ACC112 (cell line): ENCODE measurements around the gene NF1.
A peak's percentile ranks its signal among the peaks of the same experiment; 100 is the strongest.
"Not testable (repeated sequence)": the region's sequence is repeated elsewhere in the genome, so short reads cannot be mapped to it uniquely, and the experiment has no call there.

Experiments used
- H2AFZ ChIP-seq: fragments of 200-600 bp; sonication (generic); one replicate; pipeline ENCODE4 v1.6.0; 2017; ENCODE audit warnings: antibody characterized with exemption, low read length; ENCODE audit not compliant: unreplicated experiment
- H3K27ac ChIP-seq: fragments of 200-600 bp; sonication (generic); 2 replicates; pipeline ENCODE4 v1.5.1; 2014; ENCODE audit warnings: low read depth, mild to moderate bottlenecking, antibody characterized with exemption, low read length, moderate library complexity
- H3K27me3 ChIP-seq: fragments of 200-600 bp; sonication (generic); 2 replicates; pipeline ENCODE4 v1.6.1; 2014; ENCODE audit warnings: mild to moderate bottlenecking, antibody characterized with exemption, low read length, moderate library complexity, mixed read lengths; ENCODE audit not compliant: insufficient read depth
- H3K36me3 ChIP-seq: fragments of 200-600 bp; sonication (generic); 2 replicates; pipeline ENCODE4 v1.6.1; 2016; ENCODE audit warnings: mild to moderate bottlenecking, antibody characterized with exemption, low read length, moderate library complexity, mixed read lengths; ENCODE audit not compliant: insufficient read depth
- H3K4me1 ChIP-seq: fragments of 200-600 bp; sonication (generic); one replicate; pipeline ENCODE4 v1.6.1; 2016; ENCODE audit warnings: low read length, mixed read lengths; ENCODE audit not compliant: insufficient read depth, unreplicated experiment, control insufficient read depth
- H3K4me3 ChIP-seq: fragments of 200-600 bp; sonication (generic); 2 replicates; pipeline ENCODE4 v1.5.1; 2014; ENCODE audit warnings: mild to moderate bottlenecking, low read depth, low read length
- H3K79me2 ChIP-seq: fragments of 200-600 bp; sonication (generic); one replicate; pipeline ENCODE4 v1.6.0; 2016; ENCODE audit warnings: low read length; ENCODE audit not compliant: control insufficient read depth, unreplicated experiment, insufficient read depth

NF1 gene

DNA sequence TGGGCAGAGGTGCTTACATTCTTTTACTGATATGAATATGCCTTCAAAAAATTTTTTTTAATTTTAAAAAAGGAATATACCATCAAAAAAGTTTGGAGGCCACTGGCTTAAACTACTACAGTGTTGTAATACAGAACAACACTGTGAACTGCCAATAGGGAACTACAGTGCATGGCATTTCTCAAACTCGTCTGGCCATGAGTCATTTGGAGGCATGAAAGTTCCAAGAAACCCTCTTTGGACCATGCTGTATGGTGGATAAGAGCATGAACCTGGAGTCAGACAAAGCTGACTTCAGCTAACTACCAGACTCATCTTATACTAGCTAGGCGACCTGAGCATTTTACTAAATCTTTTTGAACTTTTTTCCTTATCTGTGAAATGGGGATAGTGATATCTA lies 9.2 kb upstream of the NF1 start:
- no peak overlapping the region for H2AFZ ChIP-seq
- no peak overlapping the region for H3K27ac ChIP-seq

DNA sequence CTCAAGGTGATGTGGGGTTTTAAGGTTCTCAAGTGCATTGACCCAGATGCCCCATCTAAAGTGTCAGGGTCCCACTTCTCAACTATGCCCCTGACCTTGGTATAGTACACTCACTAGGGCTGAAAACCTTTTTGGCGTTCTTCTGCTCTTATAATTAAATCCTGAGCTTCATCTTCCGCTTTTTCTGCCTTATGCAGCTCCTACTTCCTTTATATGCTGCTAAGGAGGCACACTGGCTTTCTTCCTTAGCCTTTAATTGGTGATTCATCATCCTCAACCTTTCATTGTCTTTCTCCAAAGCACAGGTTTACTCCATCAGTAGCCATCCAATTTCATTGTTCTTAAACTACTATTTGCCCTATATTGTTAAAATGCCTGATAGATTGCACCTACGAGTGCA lies 5.3 kb upstream of the NF1 start:
- Histone ChIP-seq H3K27me3 (no peaks in the 10 kb centered on the region), H3K27ac (no peak overlapping the region), H2AFZ (no peak overlapping the region), H3K4me1 (no peaks in the 10 kb centered on the region), H3K79me2 (no peaks in the 10 kb centered on the region), H3K36me3 (no peaks in the 10 kb centered on the region), H3K4me3 (no peak overlapping the region)

More for the DNA sequence above, 9.2 kb upstream of the NF1 start:
- Histone ChIP-seq H3K36me3 (no peaks in the 10 kb centered on the region), H3K79me2 (no peaks in the 10 kb centered on the region), H3K4me1 (no peaks in the 10 kb centered on the region), H3K4me3 (no peak overlapping the region), H3K27me3 (no peaks in the 10 kb centered on the region)

DNA sequence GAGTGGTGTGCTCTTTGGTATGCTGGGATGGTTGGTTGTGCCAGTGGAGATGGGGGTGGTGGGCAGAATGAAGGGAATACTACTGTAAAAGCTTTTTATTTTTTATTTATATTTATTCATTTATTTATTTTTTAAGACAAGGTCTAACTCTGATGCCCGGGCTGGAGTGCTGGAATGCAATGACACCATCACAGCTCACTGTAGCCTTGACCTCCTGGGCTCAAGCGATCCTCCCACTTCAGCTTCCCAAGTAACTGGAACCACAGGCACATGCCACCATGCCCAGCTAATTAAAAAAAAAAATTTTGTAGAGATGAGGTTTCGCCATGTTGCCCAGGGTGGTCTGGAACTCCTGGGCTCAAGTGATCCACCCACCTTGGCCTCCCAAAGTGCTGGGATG lies 4.1 kb upstream of the NF1 start:
- not testable (repeated sequence) for H3K4me1 ChIP-seq, H3K36me3 ChIP-seq, H3K27me3 ChIP-seq, H2AFZ ChIP-seq, H3K27ac ChIP-seq, H3K79me2 ChIP-seq, H3K4me3 ChIP-seq

DNA sequence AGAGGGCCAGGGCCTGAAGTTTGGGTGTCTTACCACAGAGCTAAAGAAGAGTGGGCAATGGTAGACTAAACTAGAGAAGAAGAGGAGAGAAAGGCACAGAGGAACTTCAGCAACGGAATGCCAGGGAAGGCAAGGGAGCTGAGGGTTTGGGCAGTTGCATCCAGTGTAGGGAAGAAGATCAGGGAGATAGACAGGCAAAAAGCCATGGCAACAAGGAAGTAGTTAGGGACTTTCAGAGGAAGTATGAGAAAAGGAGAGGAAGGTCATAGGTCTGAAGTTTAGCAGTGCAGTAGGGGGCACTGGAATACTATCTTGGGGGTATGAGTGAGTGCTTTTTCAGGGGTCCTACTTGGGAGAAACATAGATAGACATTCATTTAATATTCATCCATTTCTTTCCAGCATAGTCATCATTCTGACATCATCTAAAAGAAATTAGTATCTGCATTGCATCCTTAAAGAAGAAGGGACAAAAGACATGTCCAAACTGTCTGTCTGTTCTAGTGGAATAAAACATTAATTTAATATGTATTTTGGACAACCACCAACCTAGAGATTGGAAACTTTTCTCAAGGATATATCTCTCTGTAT lies 2.2 kb upstream of the NF1 start:
- Histone ChIP-seq H2AFZ (no peak overlapping the region), H3K27ac (no peak overlapping the region), H3K36me3 (no peaks in the 10 kb centered on the region), H3K4me1 (peaks cover 3% of the 10 kb centered on the region), H3K79me2 (peaks cover 22% of the 10 kb centered on the region), H3K4me3 (no peak overlapping the region), H3K27me3 (no peaks in the 10 kb centered on the region)

DNA sequence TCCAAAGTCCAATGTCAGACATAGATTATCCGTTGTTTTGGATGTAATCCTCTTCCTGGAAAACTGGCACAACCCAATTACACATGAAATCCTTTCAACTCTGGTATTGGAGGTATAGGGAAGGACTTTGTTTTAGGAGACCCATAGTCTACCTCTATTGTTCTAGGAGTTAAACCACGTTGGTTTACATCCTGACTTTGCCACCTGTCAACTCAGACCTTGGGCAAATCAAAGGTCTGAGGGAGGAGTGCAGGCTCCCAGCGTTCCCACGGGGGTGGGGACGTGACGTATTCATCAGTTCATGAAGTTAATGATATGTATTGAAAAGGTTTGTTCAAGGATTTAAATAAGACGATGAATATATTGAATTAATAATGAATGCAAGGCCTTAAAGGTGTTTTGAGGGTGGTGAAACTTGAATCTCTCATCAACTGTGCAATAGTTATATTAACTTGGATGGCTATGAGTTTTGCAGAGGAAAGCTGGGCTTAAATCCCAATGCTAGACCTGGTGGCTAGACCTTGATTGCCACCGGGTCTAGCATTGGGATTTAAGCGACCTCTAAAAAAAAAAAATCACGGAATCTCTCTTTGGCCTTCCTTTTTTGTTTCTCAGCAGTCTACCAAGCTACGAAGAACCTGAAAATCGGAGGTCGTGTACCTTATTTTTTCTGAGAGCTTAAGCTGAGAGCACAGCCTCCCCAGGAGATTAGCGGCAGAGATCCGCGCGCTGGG lies 744 bp upstream of the NF1 start:
- Histone ChIP-seq H3K79me2 (peaks cover 30% of the 10 kb centered on the region), H3K27ac (peak overlapping the region; percentile 80), H3K36me3 (no peaks in the 10 kb centered on the region), H2AFZ (peak overlapping the region; percentile 90), H3K4me1 (peaks cover 3% of the 10 kb centered on the region), H3K4me3 (peak overlapping the region; percentile 94), H3K27me3 (no peaks in the 10 kb centered on the region)

DNA sequence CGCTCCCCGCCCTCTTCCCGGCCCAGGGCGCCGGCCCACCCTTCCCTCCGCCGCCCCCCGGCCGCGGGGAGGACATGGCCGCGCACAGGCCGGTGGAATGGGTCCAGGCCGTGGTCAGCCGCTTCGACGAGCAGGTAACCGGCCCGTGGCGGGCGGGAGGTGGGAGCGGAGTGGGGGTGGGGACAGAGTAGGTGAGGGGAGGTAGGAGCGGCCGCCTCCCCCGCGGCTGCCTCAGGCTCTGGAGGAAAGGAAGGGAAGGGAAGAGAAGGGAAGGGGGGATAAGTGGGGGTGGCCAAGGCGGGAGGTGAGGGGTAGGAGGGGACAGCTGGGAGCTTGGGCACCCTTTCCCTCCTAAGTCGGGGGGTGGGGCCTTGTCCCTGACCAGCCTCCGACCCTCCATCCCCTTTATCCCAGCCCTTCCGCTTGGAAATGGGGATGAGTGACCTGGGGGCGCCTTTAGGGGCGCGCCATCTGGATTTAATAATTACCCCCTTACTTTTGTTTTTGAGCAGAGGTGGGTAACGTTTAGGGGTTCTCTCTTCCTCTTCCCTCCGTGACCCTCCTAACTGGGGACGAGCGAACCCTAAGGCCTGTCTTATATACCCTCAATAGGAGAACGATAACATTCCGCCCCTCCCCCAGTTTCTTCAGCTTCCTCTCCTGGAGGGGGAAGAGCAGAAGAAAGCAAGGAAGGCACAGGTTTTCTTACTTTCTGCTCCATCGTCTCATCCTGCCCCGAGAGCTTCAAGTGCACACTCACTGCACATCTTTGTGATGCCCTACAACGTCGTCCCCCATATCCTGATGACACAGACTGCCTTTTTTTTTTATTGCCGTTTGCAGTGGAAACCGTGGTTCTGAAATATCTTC lies 694 bp downstream of the NF1 start:
- Histone ChIP-seq H3K4me1 (peaks cover 3% of the 10 kb centered on the region), H3K4me3 (peak overlapping the region; percentile 94), H3K36me3 (no peaks in the 10 kb centered on the region), H3K27me3 (no peaks in the 10 kb centered on the region), H3K27ac (peak overlapping the region; percentile 80), H3K79me2 (peaks cover 42% of the 10 kb centered on the region), H2AFZ (peak overlapping the region; percentile 67)

DNA sequence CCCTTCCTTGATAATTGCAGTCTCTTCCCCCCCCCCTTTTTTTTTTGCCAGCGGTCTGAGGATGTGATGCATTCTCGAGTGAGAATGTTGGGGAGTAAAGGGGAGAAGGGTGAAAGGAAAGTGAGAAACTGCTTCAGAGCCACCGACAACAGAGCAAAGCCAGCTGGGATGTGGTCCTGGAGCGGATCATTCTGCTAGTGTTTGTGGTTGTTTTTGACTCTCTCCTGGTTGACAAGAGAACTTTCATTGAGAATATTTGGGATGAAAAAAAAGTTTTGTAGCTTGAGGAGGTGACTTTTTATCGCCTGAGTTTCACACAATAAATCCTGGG lies 1.3 kb downstream of the NF1 start:
- Histone ChIP-seq H3K27ac (peak overlapping the region; percentile 80; the same call in 1 of the 2 replicates), H3K79me2 (peaks cover 47% of the 10 kb centered on the region), H3K36me3 (no peaks in the 10 kb centered on the region), H3K4me1 (peaks cover 4% of the 10 kb centered on the region), H2AFZ (no peak overlapping the region), H3K4me3 (peak overlapping the region; percentile 94), H3K27me3 (no peaks in the 10 kb centered on the region)

DNA sequence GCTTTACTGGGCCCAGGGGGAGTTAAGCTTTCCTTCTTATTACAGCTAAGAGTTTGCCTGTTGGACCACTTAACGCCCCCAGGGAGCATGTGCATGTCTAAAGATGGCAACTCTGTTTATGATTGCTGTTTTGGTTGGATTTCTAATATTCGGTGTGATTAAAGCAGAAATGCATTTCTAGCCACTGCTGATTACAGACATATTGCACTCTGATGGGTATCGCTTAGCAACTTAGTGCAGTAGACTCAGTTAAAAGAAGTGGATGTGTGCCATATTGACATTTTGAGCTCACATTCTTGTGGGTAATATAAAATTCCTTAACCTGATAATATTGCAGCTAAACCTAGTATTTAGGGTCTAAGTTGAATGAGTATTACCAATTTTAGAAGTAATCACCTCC lies 4.2 kb downstream of the NF1 start:
- peaks cover 5% of the 10 kb centered on the region for H3K4me1 ChIP-seq
- no peak overlapping the region for H3K4me3 ChIP-seq
- no peak overlapping the region for H2AFZ ChIP-seq
- H3K36me3 ChIP-seq = no peaks in the 10 kb centered on the region
- no peak overlapping the region for H3K27ac ChIP-seq
- H3K27me3 ChIP-seq = no peaks in the 10 kb centered on the region
- H3K79me2 ChIP-seq = peaks cover 75% of the 10 kb centered on the region

DNA sequence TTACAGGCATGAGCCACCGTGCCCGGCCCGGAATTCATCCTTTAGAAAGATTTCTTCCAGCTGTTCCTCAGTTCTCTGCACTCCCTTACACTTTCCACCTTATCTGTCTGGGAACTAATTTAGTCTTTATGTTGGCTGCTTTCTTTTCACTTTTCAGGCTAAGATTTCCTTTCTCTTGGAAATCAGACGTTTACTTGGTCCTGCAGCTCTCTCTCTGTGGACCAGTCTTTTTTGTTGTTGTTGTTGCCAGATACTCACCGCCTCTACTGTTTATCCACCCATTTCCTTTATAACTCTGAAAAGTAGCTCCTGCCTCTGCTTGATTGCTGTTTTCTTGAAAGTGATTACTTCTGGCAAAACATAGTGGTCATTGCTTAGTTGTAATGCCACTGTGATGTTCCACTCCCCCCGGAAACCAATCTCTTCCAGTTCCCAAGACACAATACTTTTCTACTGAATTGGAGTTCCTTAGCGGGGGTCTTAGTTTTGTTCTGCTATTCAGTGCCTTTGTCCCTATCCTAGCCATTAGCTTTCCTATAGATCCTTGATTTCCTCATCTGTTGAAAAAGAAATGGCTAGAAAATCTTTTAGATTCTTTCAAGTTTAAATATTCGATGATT lies 6.2 kb downstream of the NF1 start:
- peaks cover 83% of the 10 kb centered on the region for H3K79me2 ChIP-seq
- H3K27me3 ChIP-seq = no peaks in the 10 kb centered on the region
- H3K4me3 ChIP-seq = no peak overlapping the region
- H3K36me3 ChIP-seq = no peaks in the 10 kb centered on the region
- H3K27ac ChIP-seq = no peak overlapping the region
- H2AFZ ChIP-seq = no peak overlapping the region
- peaks cover 5% of the 10 kb centered on the region for H3K4me1 ChIP-seq

DNA sequence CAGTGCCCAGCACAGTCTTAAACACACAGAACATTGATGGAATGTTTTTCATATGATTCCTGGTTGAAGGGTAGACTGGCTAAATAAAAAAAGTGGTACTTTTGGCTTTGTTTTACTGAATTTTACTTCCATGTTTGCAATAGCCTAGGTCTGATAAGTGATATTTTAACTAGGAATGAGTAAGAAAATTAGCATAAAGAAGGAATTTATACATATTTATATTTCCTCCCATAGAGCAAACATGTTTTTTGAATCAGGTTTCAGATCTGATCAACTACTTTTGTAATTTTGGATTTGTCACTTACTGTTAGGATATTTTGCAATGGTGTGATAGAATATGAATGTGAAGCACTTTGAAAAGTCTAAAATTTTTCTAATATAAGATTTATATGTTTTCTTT lies 7.2 kb downstream of the NF1 start:
- no peak overlapping the region for H2AFZ ChIP-seq
- H3K79me2 ChIP-seq = peaks cover 84% of the 10 kb centered on the region
- no peak overlapping the region for H3K27ac ChIP-seq

More for the DNA sequence above, 7.2 kb downstream of the NF1 start:
- no peaks in the 10 kb centered on the region for H3K27me3 ChIP-seq
- H3K36me3 ChIP-seq = no peaks in the 10 kb centered on the region
- H3K4me3 ChIP-seq = no peak overlapping the region
- H3K4me1 ChIP-seq = peaks cover 3% of the 10 kb centered on the region
